Stimulated activated naive CD8-positive, alpha-beta T cell treated with anti-CD3 and anti-CD28 coated beads, Interleukin-15, amount 100 ng/mL, for 72 hours (primary cell): Measurements from ENCODE around the gene CASKIN1.

Source experiments
- ATAC-seq: fragments of 150-1000 bp; cut with Tn5 transposase; 2 replicates; pipeline ENCODE4 v1.10.0; 2021; ENCODE audit warnings: mild to moderate bottlenecking, moderate library complexity
- DNase-seq, 2 donors: peaks; one replicate each; pipeline ENCODE4 v3.0.0; 2021 to 2022
- H3K27ac Mint-ChIP-seq, 2 donors: one replicate each; pipeline ENCODE4 v1.8.0; 2022; ENCODE audit warnings: mild to moderate bottlenecking in 2 of 2, mixed read lengths in 2 of 2, moderate library complexity in 2 of 2
- H3K27me3 Mint-ChIP-seq: one replicate; pipeline ENCODE4 v1.8.0; 2022; ENCODE audit warnings: mixed read lengths
- H3K4me1 Mint-ChIP-seq: one replicate; pipeline ENCODE4 v1.8.0; 2022; ENCODE audit warnings: mild to moderate bottlenecking, mixed read lengths
- H3K4me3 Mint-ChIP-seq, 2 donors: one replicate each; pipeline ENCODE4 v1.8.0; 2022; ENCODE audit warnings: mild to moderate bottlenecking in 2 of 2, mixed read lengths in 2 of 2, moderate library complexity in 1 of 2
- H3K9me3 Mint-ChIP-seq, 2 donors: one replicate each; pipeline ENCODE4 v1.8.0; 2022; ENCODE audit warnings: mixed read lengths in 2 of 2

The CASKIN1 gene

GRCh38 chr16:2191446-2191706, 5.0 kb downstream of the CASKIN1 start:
- ATAC-seq = no peak
- Mint-ChIP-seq H3K27me3 (peaks cover 20% of the 10 kb centered on the region), H3K4me1 (peaks cover 13% of the 10 kb centered on the region), H3K9me3 (no peaks in the 10 kb centered on the region), H3K4me3 (no peak overlapping the region), H3K27ac (no peak overlapping the region)
- DNase-seq = no peak

- ATAC-seq (no peak), DNase-seq (no peak)
- Mint-ChIP-seq H3K27ac (no peak overlapping the region), H3K4me3 (no peak overlapping the region), H3K9me3 (no peaks in the 10 kb centered on the region), H3K4me1 (peaks cover 13% of the 10 kb centered on the region), H3K27me3 (peaks cover 18% of the 10 kb centered on the region)
These were observed 5.6 kb downstream of the CASKIN1 start for GRCh38 chr16:2190659-2191445.

DNA sequence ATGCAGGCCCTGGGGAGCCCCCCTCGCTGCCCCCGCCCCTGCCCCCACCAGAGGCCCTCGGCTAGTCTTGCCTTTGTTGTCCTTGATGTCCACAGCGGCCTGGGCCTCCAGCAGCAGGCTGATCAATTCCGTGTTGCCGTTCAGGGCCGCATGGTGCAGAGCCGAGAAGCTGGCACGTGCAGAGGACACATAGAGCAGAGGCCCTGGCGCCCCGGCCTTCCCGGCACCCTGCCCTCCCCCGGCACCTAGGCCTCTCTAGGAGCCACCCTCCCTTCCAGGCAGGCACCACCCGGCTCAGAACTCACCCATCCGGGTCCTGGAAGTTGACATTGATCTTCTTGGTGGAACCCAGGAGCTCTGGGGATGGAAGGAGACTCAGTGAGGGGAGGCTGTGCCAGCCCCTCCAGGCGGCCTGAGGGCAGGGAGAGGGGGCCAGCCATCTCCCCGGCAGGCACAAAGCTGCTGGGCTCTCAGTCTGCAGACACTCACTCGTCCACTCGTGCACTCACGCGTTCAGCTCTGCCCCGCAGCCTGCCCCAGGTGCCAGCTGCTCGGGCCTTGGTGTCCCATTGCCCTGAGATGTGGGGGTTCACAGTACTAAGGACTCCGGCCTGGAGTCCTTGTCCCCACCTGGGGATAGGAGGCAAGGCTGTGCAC, 6.3 kb downstream of the CASKIN1 start:
- peaks cover 10% of the 10 kb centered on the region for H3K27me3 Mint-ChIP-seq
- no peak for ATAC-seq

GRCh38 chr16:2189252-2189893, 7.0 kb downstream of the CASKIN1 start:
- Mint-ChIP-seq H3K4me1 (no peaks in the 10 kb centered on the region), H3K9me3 (no peaks in the 10 kb centered on the region), H3K27me3 (peaks cover 3% of the 10 kb centered on the region), H3K4me3 (no peak overlapping the region), H3K27ac (no peak overlapping the region)
- DNase-seq (no peak), ATAC-seq (no peak)

More for the DNA sequence above, 6.3 kb downstream of the CASKIN1 start:
- no peaks in the 10 kb centered on the region for H3K9me3 Mint-ChIP-seq
- H3K4me3 Mint-ChIP-seq = no peak overlapping the region
- peaks cover 7% of the 10 kb centered on the region for H3K4me1 Mint-ChIP-seq
- no peak overlapping the region for H3K27ac Mint-ChIP-seq
- DNase-seq = no peak

DNA sequence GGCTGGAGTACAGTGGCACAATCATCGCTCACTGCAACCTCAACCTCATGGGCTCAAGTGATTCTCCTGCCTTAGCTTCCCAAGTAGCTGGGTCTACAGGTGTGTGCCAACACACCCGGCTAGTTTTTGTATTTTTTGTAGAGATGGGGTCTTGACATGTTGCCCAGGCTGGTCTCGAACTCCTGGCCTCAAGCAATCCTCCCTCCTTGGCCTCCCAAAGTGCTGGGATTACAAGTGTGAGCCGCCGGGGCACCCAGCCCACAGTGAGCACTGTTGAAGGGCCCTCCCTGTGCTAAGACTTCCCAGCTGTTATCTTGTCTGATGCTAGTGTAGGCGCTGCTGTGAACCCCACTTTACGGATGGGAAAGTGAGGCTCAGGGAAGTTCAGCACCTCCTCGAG, 8.0 kb downstream of the CASKIN1 start:
- Mint-ChIP-seq H3K27ac (no peak overlapping the region), H3K27me3 (no peaks in the 10 kb centered on the region), H3K9me3 (no peaks in the 10 kb centered on the region), H3K4me1 (no peaks in the 10 kb centered on the region), H3K4me3 (no peak overlapping the region)
- ATAC-seq = no peak
- DNase-seq = no peak

DNA sequence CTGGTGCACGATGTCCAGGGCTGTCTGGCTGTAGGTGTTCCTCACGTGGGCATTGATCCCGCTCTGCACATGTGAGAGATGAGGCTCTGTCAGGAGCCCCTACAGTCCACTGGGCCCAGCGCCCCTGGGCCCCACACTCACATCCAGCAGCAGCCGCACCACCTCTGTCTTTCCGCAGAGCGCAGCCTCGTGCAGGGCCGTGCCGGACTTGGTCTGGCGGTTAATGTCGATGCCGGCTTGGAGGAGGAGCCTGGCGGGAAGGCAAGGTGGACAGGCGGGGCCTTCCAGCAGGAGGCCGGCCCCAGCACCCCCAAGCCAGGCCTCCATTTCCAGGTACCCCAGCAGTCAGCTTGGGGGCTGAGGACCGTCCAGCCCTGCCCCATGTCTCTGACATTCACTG, 9.2 kb downstream of the CASKIN1 start:
- no peaks in the 10 kb centered on the region for H3K27me3 Mint-ChIP-seq
- no peak for ATAC-seq

DNA sequence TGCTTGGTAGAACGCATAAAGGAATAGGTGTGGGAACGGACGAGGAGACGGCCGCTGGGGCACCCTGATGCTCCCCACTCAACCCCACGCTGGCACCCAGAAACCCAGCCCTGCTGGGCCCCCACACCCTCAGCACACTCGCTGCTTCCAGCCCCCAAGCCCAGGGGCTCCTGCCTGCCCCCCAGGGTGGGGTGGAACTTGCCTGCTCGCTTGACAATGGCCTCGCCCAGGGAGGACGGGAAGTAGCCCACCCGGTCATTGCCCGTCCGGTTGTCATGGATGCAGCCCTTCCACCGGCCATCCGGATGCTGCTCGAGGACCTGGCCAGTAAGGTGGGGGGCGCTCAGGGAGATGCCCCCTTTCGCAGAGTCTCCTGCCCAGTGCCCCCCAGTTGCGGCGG, 9.9 kb downstream of the CASKIN1 start:
- DNase-seq (no peak), ATAC-seq (no peak)
- Mint-ChIP-seq H3K9me3 (no peaks in the 10 kb centered on the region), H3K27ac (no peak overlapping the region), H3K4me1 (no peaks in the 10 kb centered on the region), H3K27me3 (no peaks in the 10 kb centered on the region), H3K4me3 (no peak overlapping the region)

More for the DNA sequence above, 9.2 kb downstream of the CASKIN1 start:
- Mint-ChIP-seq H3K4me1 (no peaks in the 10 kb centered on the region), H3K4me3 (no peak overlapping the region), H3K9me3 (no peaks in the 10 kb centered on the region), H3K27ac (no peak overlapping the region)
- no peak for DNase-seq

- Mint-ChIP-seq H3K9me3 (no peaks in the 10 kb centered on the region), H3K4me3 (no peak overlapping the region), H3K27ac (no peak overlapping the region), H3K27me3 (no peaks in the 10 kb centered on the region), H3K4me1 (no peaks in the 10 kb centered on the region)
- DNase-seq (no peak), ATAC-seq (no peak)
These were observed 10.3 kb downstream of the CASKIN1 start for GRCh38 chr16:2186064-2186463.

GRCh38 chr16:2184962-2185361, 11.4 kb downstream of the CASKIN1 start:
- no peak for ATAC-seq
- no peak for DNase-seq
- no peak overlapping the region for H3K4me3 Mint-ChIP-seq
- H3K27ac Mint-ChIP-seq = no peak overlapping the region
- H3K9me3 Mint-ChIP-seq = no peaks in the 10 kb centered on the region
- H3K27me3 Mint-ChIP-seq = no peaks in the 10 kb centered on the region
- no peaks in the 10 kb centered on the region for H3K4me1 Mint-ChIP-seq

- Mint-ChIP-seq H3K4me1 (no peaks in the 10 kb centered on the region), H3K4me3 (no peak overlapping the region), H3K27ac (no peak overlapping the region), H3K27me3 (no peaks in the 10 kb centered on the region), H3K9me3 (no peaks in the 10 kb centered on the region)
- DNase-seq (no peak), ATAC-seq (no peak)
These were observed 12.1 kb downstream of the CASKIN1 start for GRCh38 chr16:2184346-2184745.

- Mint-ChIP-seq H3K4me3 (no peak overlapping the region), H3K27ac (peak overlapping the region in 1 of 2 donors; percentile 44), H3K27me3 (no peaks in the 10 kb centered on the region), H3K9me3 (no peaks in the 10 kb centered on the region), H3K4me1 (no peaks in the 10 kb centered on the region)
- DNase-seq (no peak), ATAC-seq (no peak)
These were observed 12.7 kb downstream of the CASKIN1 start for GRCh38 chr16:2183671-2184070.

- H3K27ac Mint-ChIP-seq = no peak overlapping the region
These were observed 14.5 kb downstream of the CASKIN1 start for GRCh38 chr16:2181952-2182351.

GRCh38 chr16:2180962-2181923, 15.2 kb downstream of the CASKIN1 start:
- Mint-ChIP-seq H3K4me3 (no peak overlapping the region), H3K9me3 (no peaks in the 10 kb centered on the region), H3K27me3 (no peaks in the 10 kb centered on the region), H3K4me1 (no peaks in the 10 kb centered on the region), H3K27ac (no peak overlapping the region)
- DNase-seq = no peak
- ATAC-seq = no peak

More at GRCh38 chr16:2181952-2182351, 14.5 kb downstream of the CASKIN1 start:
- Mint-ChIP-seq H3K4me1 (no peaks in the 10 kb centered on the region), H3K27me3 (no peaks in the 10 kb centered on the region), H3K9me3 (no peaks in the 10 kb centered on the region), H3K4me3 (no peak overlapping the region)
- no peak for ATAC-seq
- no peak for DNase-seq

- ATAC-seq = peak; percentile 18
- no peak overlapping the region for H3K4me3 Mint-ChIP-seq
- H3K4me1 Mint-ChIP-seq = no peaks in the 10 kb centered on the region
- no peaks in the 10 kb centered on the region for H3K27me3 Mint-ChIP-seq
- H3K9me3 Mint-ChIP-seq = no peaks in the 10 kb centered on the region
- no peak overlapping the region for H3K27ac Mint-ChIP-seq
- no peak for DNase-seq
These were observed 15.9 kb downstream of the CASKIN1 start for GRCh38 chr16:2180461-2180860.

DNA sequence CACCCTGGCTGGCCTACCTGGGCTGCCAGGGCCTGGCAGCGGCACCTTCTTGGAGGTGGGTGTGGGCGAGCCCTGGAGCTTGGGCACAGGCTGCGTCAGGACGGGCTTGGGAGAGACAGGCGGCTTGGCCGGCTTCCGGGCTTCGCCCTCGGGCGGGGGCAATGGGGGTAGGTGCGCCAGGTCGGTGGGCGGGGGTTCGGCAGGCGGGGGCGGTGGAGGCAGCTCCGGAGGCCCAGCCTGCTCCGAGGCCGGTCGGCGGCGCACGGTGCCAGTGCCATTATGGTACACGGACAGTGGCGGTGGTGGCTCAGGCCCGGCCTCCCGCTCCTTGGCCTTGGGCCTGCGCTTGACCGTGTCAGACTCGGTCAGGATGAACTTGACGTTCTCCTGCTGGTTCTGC, 16.8 kb downstream of the CASKIN1 start:
- Mint-ChIP-seq H3K4me3 (no peak overlapping the region), H3K27me3 (no peaks in the 10 kb centered on the region), H3K9me3 (no peaks in the 10 kb centered on the region), H3K27ac (no peak overlapping the region), H3K4me1 (no peaks in the 10 kb centered on the region)
- no peak for DNase-seq
- ATAC-seq = no peak
